ENCODE data around the gene MUC5AC.

Gene MUC5AC

GRCh38 chr11:1138097-1138496, 19.7 kb upstream of the MUC5AC start:
- H3K27me3 ChIP-seq (ENCODE audit: insufficient read depth, low read length, poor library complexity) = peaks cover 6% of the 10 kb centered on the region
- no peaks in the 10 kb centered on the region for H3K4me1 ChIP-seq (ENCODE audit: insufficient read depth, low read length)
- no peaks in the 10 kb centered on the region for H3K79me2 ChIP-seq (ENCODE audit: insufficient read depth, low read length)
- no peaks in the 10 kb centered on the region for H3K36me3 ChIP-seq (ENCODE audit: insufficient read depth, low read length)
- TF ChIP-seq CTCF (IDR thresholded peaks at IDR 0.05; ENCODE audit: borderline replicate concordance, extremely low read depth, low read length, poor library complexity, severe bottlenecking) = no peak
- TF ChIP-seq EZH2 (IDR thresholded peaks at IDR 0.05; ENCODE audit: borderline replicate concordance, low read depth, low read length, severe bottlenecking) = no peak
- no peak overlapping the region for H2AFZ ChIP-seq (ENCODE audit: low read depth, low read length)
- no peak overlapping the region for H3K27ac ChIP-seq (ENCODE audit: low read length)
- no peak for DNase-seq
- H3K9me3 ChIP-seq (ENCODE audit: insufficient read depth, low read length, severe bottlenecking) = peaks cover 9% of the 10 kb centered on the region
- no peak overlapping the region for H3K9ac ChIP-seq (ENCODE audit: low read depth, low read length)
- no peak for ATAC-seq (ENCODE audit: insufficient read depth, low read depth)
- no peaks in the 10 kb centered on the region for H4K20me1 ChIP-seq (ENCODE audit: insufficient read depth, low read length)
- no peak overlapping the region for H3K4me2 ChIP-seq (ENCODE audit: insufficient read depth, low read length)
- H3K4me3 ChIP-seq (ENCODE audit: low read depth in 1 of 2, low read length in 2 of 2) = no peak overlapping the region

- Histone ChIP-seq H3K9me3 (ENCODE audit: insufficient read depth, low read length, severe bottlenecking) (peaks cover 16% of the 10 kb centered on the region), H3K4me2 (ENCODE audit: insufficient read depth, low read length) (no peak overlapping the region), H3K9ac (ENCODE audit: low read depth, low read length) (no peak overlapping the region), H3K79me2 (ENCODE audit: insufficient read depth, low read length) (no peaks in the 10 kb centered on the region), H4K20me1 (ENCODE audit: insufficient read depth, low read length) (no peaks in the 10 kb centered on the region), H3K4me1 (ENCODE audit: insufficient read depth, low read length) (no peaks in the 10 kb centered on the region), H2AFZ (ENCODE audit: low read depth, low read length) (no peak overlapping the region), H3K36me3 (ENCODE audit: insufficient read depth, low read length) (no peaks in the 10 kb centered on the region), H3K27ac (ENCODE audit: low read length) (no peak overlapping the region), H3K27me3 (ENCODE audit: insufficient read depth, low read length, poor library complexity) (peaks cover 6% of the 10 kb centered on the region), H3K4me3 (ENCODE audit: low read depth in 1 of 2, low read length in 2 of 2) (no peak overlapping the region)
- DNase-seq (no peak), ATAC-seq (ENCODE audit: insufficient read depth, low read depth) (no peak)
- TF ChIP-seq EZH2 (IDR thresholded peaks at IDR 0.05; ENCODE audit: borderline replicate concordance, low read depth, low read length, severe bottlenecking) (no peak), CTCF (IDR thresholded peaks at IDR 0.05; ENCODE audit: borderline replicate concordance, extremely low read depth, low read length, poor library complexity, severe bottlenecking) (no peak)
Observed at GRCh38 chr11:1139441-1140083, 18.2 kb upstream of the MUC5AC start.

- no peak overlapping the region for H3K4me3 ChIP-seq (ENCODE audit: low read depth in 1 of 2, low read length in 2 of 2)
- peaks cover 8% of the 10 kb centered on the region for H3K9me3 ChIP-seq (ENCODE audit: insufficient read depth, low read length, severe bottlenecking)
- no peak overlapping the region for H3K4me2 ChIP-seq (ENCODE audit: insufficient read depth, low read length)
- no peak for ATAC-seq (ENCODE audit: insufficient read depth, low read depth)
- H3K4me1 ChIP-seq (ENCODE audit: insufficient read depth, low read length) = no peaks in the 10 kb centered on the region
- no peak overlapping the region for H3K27ac ChIP-seq (ENCODE audit: low read length)
- no peaks in the 10 kb centered on the region for H3K79me2 ChIP-seq (ENCODE audit: insufficient read depth, low read length)
- no peak overlapping the region for H3K9ac ChIP-seq (ENCODE audit: low read depth, low read length)
- no peak overlapping the region for H2AFZ ChIP-seq (ENCODE audit: low read depth, low read length)
- peaks cover 6% of the 10 kb centered on the region for H3K27me3 ChIP-seq (ENCODE audit: insufficient read depth, low read length, poor library complexity)
- TF ChIP-seq EZH2 (IDR thresholded peaks at IDR 0.05; ENCODE audit: borderline replicate concordance, low read depth, low read length, severe bottlenecking) = no peak
- no peak for TF ChIP-seq CTCF (IDR thresholded peaks at IDR 0.05; ENCODE audit: borderline replicate concordance, extremely low read depth, low read length, poor library complexity, severe bottlenecking)
- no peaks in the 10 kb centered on the region for H3K36me3 ChIP-seq (ENCODE audit: insufficient read depth, low read length)
- no peak for DNase-seq
- no peaks in the 10 kb centered on the region for H4K20me1 ChIP-seq (ENCODE audit: insufficient read depth, low read length)
Observed at GRCh38 chr11:1140642-1141490, 16.9 kb upstream of the MUC5AC start.

Measured in DND-41 (cell line).